ENCODE data around the gene BCDIN3D.

GRCh38 chr12:49790741-49791555 is 52.0 kb downstream of the BCDIN3D start:
- TF ChIP-seq CTCF (IDR thresholded peaks at IDR 0.05 in 2 of 3, conservative IDR thresholded peaks at IDR 0.05 in 1 of 3; ENCODE audit: insufficient read depth in 2 of 3, low read depth in 1 of 3, low read length in 3 of 3) (no peak), POLR2A (conservative IDR thresholded peaks at IDR 0.05) (no peak), PREB (CRISPR knock-in tag; IDR thresholded peaks at IDR 0.05) (no peak), BRF2 (IDR thresholded peaks at IDR 0.05; ENCODE audit: borderline replicate concordance, insufficient read depth, insufficient read length) (no peak), ZFP30 (CRISPR knock-in tag; IDR thresholded peaks at IDR 0.05; ENCODE audit: borderline replicate concordance) (no peak), EP300 (IDR thresholded peaks at IDR 0.05; ENCODE audit: low read length) (no peak), IRF1 (CRISPR knock-in tag; IDR thresholded peaks at IDR 0.05; ENCODE audit: borderline replicate concordance) (no peak), ZNF644 (tag; IDR thresholded peaks at IDR 0.05; ENCODE audit: low read depth) (no peak), FOXJ2 (tag; IDR thresholded peaks at IDR 0.05) (no peak), CEBPG (CRISPR knock-in tag; IDR thresholded peaks at IDR 0.05) (no peak), CEBPG (tag; conservative IDR thresholded peaks at IDR 0.05 in 1 of 2, IDR thresholded peaks at IDR 0.05 in 1 of 2) (no peak), JUN (IDR thresholded peaks at IDR 0.05; ENCODE audit: borderline replicate concordance, low read depth, low read length) (no peak), JUN (CRISPR knock-in tag; IDR thresholded peaks at IDR 0.05; ENCODE audit: borderline replicate concordance) (no peak), SPI1 (IDR thresholded peaks at IDR 0.05; ENCODE audit: borderline replicate concordance, low read depth, low read length) (no peak), KLF16 (IDR thresholded peaks at IDR 0.05) (no peak)
